Measurements from ENCODE around the gene SUGCT.
"Not testable (repeated sequence)": the region's sequence is repeated elsewhere in the genome, so short reads cannot be mapped to it uniquely, and the experiment has no call there.

Gene SUGCT

GRCh38 chr7:40202851-40203250 is 68.0 kb downstream of the SUGCT start:
- no peak for DNase-seq

- no peak for DNase-seq
Measured at GRCh38 chr7:40204581-40204980, 69.8 kb downstream of the SUGCT start.

GRCh38 chr7:40205992-40206391 is 71.2 kb downstream of the SUGCT start:
- no peak for DNase-seq

GRCh38 chr7:40211276-40212003 is 76.6 kb downstream of the SUGCT start:
- DNase-seq, result no peak

- DNase-seq, result no peak
Measured at GRCh38 chr7:40213291-40213690, 78.5 kb downstream of the SUGCT start.

- no peak for DNase-seq
Measured at GRCh38 chr7:40213856-40214255, 79.1 kb downstream of the SUGCT start.

GRCh38 chr7:40218612-40219011 is 83.8 kb downstream of the SUGCT start:
- not testable (repeated sequence) for DNase-seq

GRCh38 chr7:40219917-40220316 is 85.1 kb downstream of the SUGCT start:
- no peak for DNase-seq

GRCh38 chr7:40220421-40220911 is 85.7 kb downstream of the SUGCT start:
- DNase-seq, result peak; percentile 2

GRCh38 chr7:40221836-40222235 is 87.0 kb downstream of the SUGCT start:
- DNase-seq, result no peak

- DNase-seq, result no peak
Measured at GRCh38 chr7:40223451-40224127, 88.8 kb downstream of the SUGCT start.

GRCh38 chr7:40230101-40230500 is 95.3 kb downstream of the SUGCT start:
- DNase-seq, result no peak

GRCh38 chr7:40231796-40232195 is 97.0 kb downstream of the SUGCT start:
- DNase-seq, result no peak

GRCh38 chr7:40232242-40232893 is 97.6 kb downstream of the SUGCT start:
- peak; percentile 61 for DNase-seq

GRCh38 chr7:40234046-40234445 is 99.2 kb downstream of the SUGCT start:
- DNase-seq, result no peak

GRCh38 chr7:40234666-40235065 is 99.9 kb downstream of the SUGCT start:
- no peak for DNase-seq

GRCh38 chr7:40237731-40238130 is 102.9 kb downstream of the SUGCT start:
- no peak for DNase-seq

- no peak for DNase-seq
Measured at GRCh38 chr7:40239755-40240303, 105.0 kb downstream of the SUGCT start.

- DNase-seq, result no peak
Measured at GRCh38 chr7:40243076-40243475, 108.3 kb downstream of the SUGCT start.

- DNase-seq, result no peak
Measured at GRCh38 chr7:40244226-40244625, 109.4 kb downstream of the SUGCT start.

GRCh38 chr7:40248681-40249080 is 113.9 kb downstream of the SUGCT start:
- no peak for DNase-seq

GRCh38 chr7:40253444-40253843 is 118.6 kb downstream of the SUGCT start:
- DNase-seq, result not testable (repeated sequence)

GRCh38 chr7:40263752-40264390 is 129.1 kb downstream of the SUGCT start:
- DNase-seq, result no peak

Measured in inflammatory macrophage treated with lipopolysaccharide for 4 hours (primary cell).